Peyer's patch (tissue), 4 donors: ENCODE results near the gene MDM4. TPM values are rescaled to one million over a fixed set of nuclear protein-coding genes. Genes with fewer than 3 reads are reported as not detected.
"Not testable (repeated sequence)": the region's sequence is repeated elsewhere in the genome, so short reads cannot be mapped to it uniquely, and the experiment has no call there.

Experiments
- DNase-seq, 3 donors: peaks; one replicate each; pipeline ENCODE4 v3.0.0-alpha.2; 2017 to 2019
- H3K27ac ChIP-seq, 4 donors: fragments of 200-600 bp; sonication (generic); one replicate each; pipeline ENCODE4 v1.5.1; 2016 to 2019
- H3K27me3 ChIP-seq, 2 donors: fragments of 200-600 bp; sonication (generic); one replicate each; pipeline ENCODE4 v1.5.1; 2019
- H3K36me3 ChIP-seq, 3 donors: fragments of 200-600 bp; sonication (generic); one replicate each; pipeline ENCODE4 v1.5.1; 2016 to 2019
- H3K4me1 ChIP-seq, 4 donors: fragments of 200-600 bp; sonication (generic); one replicate each; pipeline ENCODE4 v1.5.1; 2016 to 2019
- H3K4me3 ChIP-seq, 4 donors: fragments of 200-600 bp; sonication (generic); 1 replicate in 3 of 4; 2 replicates in 1 of 4; pipeline ENCODE4 v1.5.1; 2016 to 2019; ENCODE audit warnings: mild to moderate bottlenecking in 1 of 4
- H3K9me3 ChIP-seq, 4 donors: fragments of 200-600 bp; sonication (generic); one replicate each; pipeline ENCODE4 v1.5.1; 2016 to 2019; ENCODE audit warnings: mild to moderate bottlenecking in 1 of 4
- CTCF ChIP-seq, 6 experiments: fragments of 450-650 bp in 4 of 6; fragments of 200-600 bp in 2 of 6; sonication (generic) in 1 of 6; IDR thresholded peaks; one replicate each; pipeline ENCODE4 v1.5.1; 2017 to 2019; ENCODE audit warnings: antibody characterized with exemption in 6 of 6, mild to moderate bottlenecking in 3 of 6, moderate library complexity in 1 of 6
- POLR2A ChIP-seq, 2 donors: fragments of 450-650 bp; IDR thresholded peaks; one replicate each; pipeline ENCODE4 v1.5.1; 2017; ENCODE audit warnings: antibody characterized with exemption in 2 of 2, mild to moderate bottlenecking in 2 of 2, moderate library complexity in 2 of 2
- total RNA-seq, 4 donors: library from RNA; depleted of rRNA; stranded (reverse); fragments of >200 nt; gene quantifications; one replicate each; pipeline ENCODE4 v1.1.0, GENCODE V29; 2016

MDM4 gene
- total RNA-seq, 4 donors from 2014 or later: 83.0 to 227 (median 125) TPM

- peaks cover 0 to 60% (median 0%) of the 10 kb centered on the region in 3 donors for H3K36me3 ChIP-seq
- no peak overlapping the region for H3K27ac ChIP-seq
- no peaks in the 10 kb centered on the region for H3K4me1 ChIP-seq
- TF ChIP-seq CTCF (IDR thresholded peaks at IDR 0.05) (no peak), POLR2A (IDR thresholded peaks at IDR 0.05) (no peak)
- no peaks in the 10 kb centered on the region for H3K9me3 ChIP-seq
- H3K27me3 ChIP-seq: no peaks in the 10 kb centered on the region
- H3K4me3 ChIP-seq: no peak overlapping the region
- DNase-seq: no peak
These were observed 34.7 kb downstream of the MDM4 start for GRCh38 chr1:204550926-204551325.

DNA sequence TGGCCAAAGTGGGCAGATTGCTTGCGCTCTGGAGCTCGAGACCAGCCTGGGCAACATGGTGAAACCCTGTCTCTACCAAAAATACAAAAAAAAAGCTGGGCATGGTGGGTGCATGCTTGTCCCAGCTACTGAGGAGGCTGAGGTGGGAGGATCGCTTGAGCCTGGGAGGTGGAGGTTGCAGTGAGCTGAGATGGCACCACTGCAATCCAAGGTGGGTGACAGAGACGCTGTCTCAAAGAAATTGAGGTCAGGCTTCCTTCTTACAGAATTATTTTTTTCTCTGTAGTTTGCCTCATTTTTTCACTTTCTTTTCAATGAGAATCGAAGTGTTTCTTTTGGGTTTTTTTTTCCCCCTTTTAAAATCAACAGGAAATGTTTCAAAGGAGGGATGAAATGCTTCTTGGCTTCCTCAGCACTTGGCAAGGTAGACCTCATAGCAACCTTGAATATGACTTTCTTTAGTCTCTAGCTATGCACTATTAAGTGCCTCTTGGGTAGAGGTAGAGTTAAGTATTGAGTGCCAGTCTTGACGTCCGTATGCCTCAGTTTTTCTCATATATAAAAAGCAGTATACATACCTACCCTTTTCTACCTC is 40.3 kb downstream of the MDM4 start:
- no peak overlapping the region for H3K4me3 ChIP-seq
- H3K27me3 ChIP-seq: no peaks in the 10 kb centered on the region
- no peaks in the 10 kb centered on the region for H3K4me1 ChIP-seq
- H3K9me3 ChIP-seq: no peaks in the 10 kb centered on the region
- H3K36me3 ChIP-seq: peaks cover 0 to 4% (median 0%) of the 10 kb centered on the region in 3 donors
- DNase-seq: no peak
- no peak overlapping the region for H3K27ac ChIP-seq
- TF ChIP-seq CTCF (IDR thresholded peaks at IDR 0.05) (no peak), POLR2A (IDR thresholded peaks at IDR 0.05) (no peak)

- TF ChIP-seq POLR2A (IDR thresholded peaks at IDR 0.05) (no peak), CTCF (IDR thresholded peaks at IDR 0.05) (no peak)
- Histone ChIP-seq H3K27ac (no peak overlapping the region), H3K9me3 (no peaks in the 10 kb centered on the region), H3K27me3 (no peaks in the 10 kb centered on the region), H3K36me3 (peaks cover 0 to 10% (median 0%) of the 10 kb centered on the region in 3 donors), H3K4me3 (no peak overlapping the region), H3K4me1 (no peaks in the 10 kb centered on the region)
- DNase-seq: no peak
These were observed 42.3 kb downstream of the MDM4 start for GRCh38 chr1:204558467-204558866.

- H3K4me1 ChIP-seq, H3K27me3 ChIP-seq, H3K27ac ChIP-seq, DNase-seq, H3K4me3 ChIP-seq, H3K9me3 ChIP-seq: not testable (repeated sequence)
- peaks cover 0 to 10% (median 0%) of the 10 kb centered on the region in 3 donors for H3K36me3 ChIP-seq
These were observed 43.8 kb downstream of the MDM4 start for GRCh38 chr1:204560002-204560401.

DNA sequence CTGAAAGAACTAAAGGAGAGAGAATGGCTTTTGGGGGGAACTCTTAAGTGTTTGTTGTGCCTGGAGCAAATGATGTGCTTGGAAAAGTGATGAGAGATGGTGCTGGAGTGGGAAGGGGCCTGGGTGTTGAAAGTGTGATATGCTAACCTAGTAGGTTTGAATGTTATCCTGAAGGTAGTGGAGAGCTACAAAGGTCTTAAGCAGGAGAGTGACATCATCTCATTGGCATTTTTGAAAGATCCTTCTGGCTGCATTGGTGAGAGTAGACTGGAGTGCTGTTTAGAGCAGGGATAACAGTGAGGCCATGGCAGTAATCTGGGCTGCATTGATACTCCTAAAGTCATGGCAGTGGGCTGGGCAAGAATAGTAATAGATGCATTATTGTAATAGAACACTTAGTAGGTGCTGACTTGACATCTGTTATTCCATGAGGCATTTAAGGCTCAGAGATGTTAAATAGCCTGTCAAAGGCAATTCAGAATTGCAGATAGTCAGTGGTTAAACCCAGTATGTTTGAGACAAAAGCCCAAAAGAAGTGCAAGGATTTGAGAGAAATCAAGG is 44.5 kb downstream of the MDM4 start:
- Histone ChIP-seq H3K9me3 (no peaks in the 10 kb centered on the region), H3K36me3 (peaks cover 0 to 10% (median 0%) of the 10 kb centered on the region in 3 donors), H3K27me3 (no peaks in the 10 kb centered on the region), H3K4me3 (no peak overlapping the region), H3K27ac (no peak overlapping the region), H3K4me1 (peaks cover 0 to 5% (median 2%) of the 10 kb centered on the region in 4 donors)
- no peak for DNase-seq
- TF ChIP-seq POLR2A (IDR thresholded peaks at IDR 0.05): no peak

GRCh38 chr1:204562075-204562990 is 46.1 kb downstream of the MDM4 start:
- H3K4me1 ChIP-seq: peaks cover 0 to 7% (median 2%) of the 10 kb centered on the region in 4 donors
- H3K4me3 ChIP-seq: no peak overlapping the region
- TF ChIP-seq POLR2A (IDR thresholded peaks at IDR 0.05) (no peak), CTCF (IDR thresholded peaks at IDR 0.05) (no peak)
- no peak overlapping the region for H3K27ac ChIP-seq
- H3K9me3 ChIP-seq: no peaks in the 10 kb centered on the region
- H3K36me3 ChIP-seq: peaks cover 0 to 10% (median 0%) of the 10 kb centered on the region in 3 donors
- H3K27me3 ChIP-seq: no peaks in the 10 kb centered on the region
- DNase-seq: no peak
